GM12874 (cell line): Measurements from ENCODE around the gene PAIP2.

Experiments used
- TF ChIP-seq, protein P1 (sequence below): IDR thresholded peaks from 2 replicates; pipeline ENCODE4 v1.5.1; 2011; ENCODE audit warnings: low read depth, mild to moderate bottlenecking, control low read depth, low read length, moderate library complexity; ENCODE audit not compliant: insufficient read depth

Gene PAIP2

GRCh38 chr5:139394123-139394653 is 52.5 kb downstream of the PAIP2 start:
- TF ChIP-seq, protein P1, sequence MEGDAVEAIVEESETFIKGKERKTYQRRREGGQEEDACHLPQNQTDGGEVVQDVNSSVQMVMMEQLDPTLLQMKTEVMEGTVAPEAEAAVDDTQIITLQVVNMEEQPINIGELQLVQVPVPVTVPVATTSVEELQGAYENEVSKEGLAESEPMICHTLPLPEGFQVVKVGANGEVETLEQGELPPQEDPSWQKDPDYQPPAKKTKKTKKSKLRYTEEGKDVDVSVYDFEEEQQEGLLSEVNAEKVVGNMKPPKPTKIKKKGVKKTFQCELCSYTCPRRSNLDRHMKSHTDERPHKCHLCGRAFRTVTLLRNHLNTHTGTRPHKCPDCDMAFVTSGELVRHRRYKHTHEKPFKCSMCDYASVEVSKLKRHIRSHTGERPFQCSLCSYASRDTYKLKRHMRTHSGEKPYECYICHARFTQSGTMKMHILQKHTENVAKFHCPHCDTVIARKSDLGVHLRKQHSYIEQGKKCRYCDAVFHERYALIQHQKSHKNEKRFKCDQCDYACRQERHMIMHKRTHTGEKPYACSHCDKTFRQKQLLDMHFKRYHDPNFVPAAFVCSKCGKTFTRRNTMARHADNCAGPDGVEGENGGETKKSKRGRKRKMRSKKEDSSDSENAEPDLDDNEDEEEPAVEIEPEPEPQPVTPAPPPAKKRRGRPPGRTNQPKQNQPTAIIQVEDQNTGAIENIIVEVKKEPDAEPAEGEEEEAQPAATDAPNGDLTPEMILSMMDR = peak; percentile 89

- TF ChIP-seq, protein P1 = no peak
Measured at GRCh38 chr5:139394654-139395566, 53.3 kb downstream of the PAIP2 start, which contains the start of gene PROB1. TSS of gene PROB1 (minus strand) at chr5:139395104. CDS start at chr5:139395081, 23 bp downstream.

- TF ChIP-seq, protein P1 = no peak
Measured at GRCh38 chr5:139395844-139396640, 54.4 kb downstream of the PAIP2 start.

DNA sequence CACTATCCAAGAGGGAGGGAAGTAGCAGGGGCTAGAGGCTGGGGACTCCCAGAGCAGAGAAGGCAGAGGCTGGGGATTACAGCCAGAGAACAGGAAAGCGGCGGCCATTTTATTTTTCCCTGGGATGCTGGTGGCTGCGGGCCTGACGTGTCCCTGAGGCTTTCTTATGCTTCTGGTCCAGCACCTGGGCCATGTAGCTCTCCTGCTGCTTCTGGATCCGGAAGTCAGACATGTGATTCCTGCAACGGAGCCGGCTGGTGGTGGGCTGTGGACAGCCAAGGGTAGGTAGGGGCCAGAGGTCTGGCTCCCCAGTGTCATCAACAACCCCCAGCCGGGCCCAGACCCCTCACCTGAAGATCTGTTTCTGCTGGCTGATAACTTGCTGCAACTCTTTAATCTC is 55.0 kb downstream of the PAIP2 start:
- TF ChIP-seq, protein P1 = no peak

DNA sequence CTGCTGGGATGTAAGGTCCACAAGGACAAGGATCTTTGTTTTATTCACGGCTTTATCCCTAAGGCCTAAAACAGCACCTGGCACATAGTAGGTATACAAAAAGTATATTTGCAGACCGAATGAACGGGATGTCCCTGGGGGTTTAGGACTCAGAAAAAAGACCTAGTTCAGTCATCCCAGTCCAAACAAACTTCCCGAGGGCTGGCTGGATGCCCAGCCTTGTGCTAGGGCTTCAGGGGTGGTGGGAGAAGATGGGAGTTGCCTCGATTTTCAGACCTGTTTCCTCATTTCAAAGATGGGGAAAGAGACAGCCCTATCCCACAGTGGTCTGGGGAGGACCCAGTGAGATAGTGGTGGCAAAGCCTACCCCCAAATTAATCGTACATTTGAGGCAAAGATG is 56.3 kb downstream of the PAIP2 start:
- TF ChIP-seq, protein P1 = no peak

DNA sequence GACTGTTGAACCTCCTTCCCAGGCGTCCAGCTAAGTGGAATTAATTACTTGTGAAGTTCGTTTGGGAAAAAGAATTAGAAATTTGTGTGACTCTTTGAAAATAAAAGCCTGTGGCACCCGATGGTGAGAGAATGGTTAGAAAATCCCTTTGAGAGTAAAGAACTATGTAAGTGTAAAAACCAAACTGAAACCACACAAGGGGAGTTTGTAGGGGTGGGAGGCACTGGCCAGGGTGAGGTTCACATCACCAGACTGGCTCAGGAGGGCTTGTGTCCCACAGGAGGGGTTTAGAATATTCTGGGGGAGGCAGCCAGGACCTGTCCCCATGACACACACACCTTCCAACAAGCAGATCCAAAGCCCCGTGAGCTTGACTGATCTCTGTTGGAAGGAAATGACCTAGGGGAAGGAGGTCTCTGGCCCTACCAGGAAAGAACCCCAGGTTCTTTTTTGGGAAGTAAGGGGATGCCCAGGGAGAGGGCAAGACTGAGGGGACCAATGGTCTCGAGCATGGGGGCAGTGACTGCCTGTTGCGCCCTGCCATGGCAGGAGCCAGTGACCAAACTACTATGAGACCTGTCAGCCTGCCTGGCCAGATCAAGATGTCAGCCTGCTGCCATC is 58.0 kb downstream of the PAIP2 start:
- TF ChIP-seq, protein P1 = no peak
